AG09309 (cell line): Measurements from ENCODE around the gene PSMD5.

Source experiments
- DNase-seq: peaks from one replicate; pipeline ENCODE4 v3.0.0-alpha.2; 2010; ENCODE audit warnings: low read depth
- H3K4me3 ChIP-seq: 2 replicates; pipeline ENCODE4 v1.5.1; 2011; ENCODE audit warnings: mild to moderate bottlenecking, low read depth, low read length, moderate library complexity; ENCODE audit not compliant: control insufficient read depth
- CTCF ChIP-seq: IDR thresholded peaks from 2 replicates; pipeline ENCODE4 v1.5.1; 2011; ENCODE audit warnings: mild to moderate bottlenecking, low read depth, low read length, inconsistent platforms; ENCODE audit not compliant: insufficient read depth, control insufficient read depth; ENCODE audit errors: missing control alignments

The PSMD5 gene

GRCh38 chr9:120830151-120830550 lies 12.6 kb downstream of the PSMD5 start:
- peak; percentile 3 for DNase-seq
- TF ChIP-seq CTCF: no peak
- H3K4me3 ChIP-seq: no peak overlapping the region

- no peak overlapping the region for H3K4me3 ChIP-seq
- DNase-seq: no peak
- TF ChIP-seq CTCF: no peak
These were observed 13.1 kb downstream of the PSMD5 start for GRCh38 chr9:120829650-120830049.

GRCh38 chr9:120820095-120820494 lies 22.6 kb downstream of the PSMD5 start:
- DNase-seq: no peak
- H3K4me3 ChIP-seq: no peak overlapping the region
- no peak for TF ChIP-seq CTCF

GRCh38 chr9:120818595-120818994 lies 24.1 kb downstream of the PSMD5 start:
- no peak for TF ChIP-seq CTCF
- no peak for DNase-seq
- no peak overlapping the region for H3K4me3 ChIP-seq

- no peak for TF ChIP-seq CTCF
- no peak for DNase-seq
- no peak overlapping the region for H3K4me3 ChIP-seq
These were observed 27.6 kb downstream of the PSMD5 start for GRCh38 chr9:120815075-120815474.

GRCh38 chr9:120808931-120809330 lies 33.8 kb downstream of the PSMD5 start:
- no peak for DNase-seq
- no peak for TF ChIP-seq CTCF
- H3K4me3 ChIP-seq: no peak overlapping the region
